ENCODE measurements around the gene ZNF528.
A peak's percentile ranks its signal among the peaks of the same experiment; 100 is the strongest.

ZNF528 gene

GRCh38 chr19:52397310-52398080, at the start of gene ZNF528:
ZNF528 (plus strand) TSS chr19:52397849; CDS start chr19:52402014, 4,165 bp downstream.
- TF ChIP-seq CTCF (conservative IDR thresholded peaks at IDR 0.05; ENCODE audit: low read length) = no peak
- peak; percentile 92 for DNase-seq (ENCODE audit: low read depth)
- peak within 1 kb of the TSS; percentile 91 for H3K4me3 ChIP-seq (ENCODE audit: low read length)

GRCh38 chr19:52351512-52351911, 46.1 kb upstream of the ZNF528 start:
- no peak for TF ChIP-seq CTCF (conservative IDR thresholded peaks at IDR 0.05; ENCODE audit: low read length)
- no peak overlapping the region for H3K4me3 ChIP-seq (ENCODE audit: low read length)
- no peak for DNase-seq (ENCODE audit: low read depth)

GRCh38 chr19:52366414-52366824, 31.2 kb upstream of the ZNF528 start:
- DNase-seq (ENCODE audit: low read depth) = no peak
- no peak for TF ChIP-seq CTCF (conservative IDR thresholded peaks at IDR 0.05; ENCODE audit: low read length)
- H3K4me3 ChIP-seq (ENCODE audit: low read length) = no peak overlapping the region

GRCh38 chr19:52369559-52370340, 27.9 kb upstream of the ZNF528 start, which contains the start of gene ZNF880:
ZNF880 (plus strand) TSS chr19:52369923; CDS start chr19:52369966, 43 bp downstream.
- peak; percentile 13; the same call in 1 of the 2 replicates for TF ChIP-seq CTCF (conservative IDR thresholded peaks at IDR 0.05; ENCODE audit: low read length)
- peak; percentile 88 for DNase-seq (ENCODE audit: low read depth)
- H3K4me3 ChIP-seq (ENCODE audit: low read length) = peak within 1 kb of the TSS; percentile 93

GRCh38 chr19:52370341-52370710, 27.3 kb upstream of the ZNF528 start:
- no peak for DNase-seq (ENCODE audit: low read depth)
- TF ChIP-seq CTCF (conservative IDR thresholded peaks at IDR 0.05; ENCODE audit: low read length) = no peak
- peak overlapping the region; percentile 93 for H3K4me3 ChIP-seq (ENCODE audit: low read length)

GRCh38 chr19:52391135-52391534, 6.5 kb upstream of the ZNF528 start:
- H3K4me3 ChIP-seq (ENCODE audit: low read length) = no peak overlapping the region
- no peak for TF ChIP-seq CTCF (conservative IDR thresholded peaks at IDR 0.05; ENCODE audit: low read length)
- no peak for DNase-seq (ENCODE audit: low read depth)
